COLO668 (cell line): ENCODE measurements around the gene TNN.

Source experiments
- DNase-seq: peaks from one replicate; lab custom pipeline; 2025; ENCODE audit not compliant: unreplicated experiment; lab: John Stamatoyannopoulos, UW

TNN gene

GRCh38 chr1:175197531-175197930 is 129.9 kb downstream of the TNN start:
- DNase-seq, result no peak
